Measurements from ENCODE around the gene IFNK. TPM values are rescaled to one million over a fixed set of nuclear protein-coding genes. Genes with fewer than 3 reads are reported as not detected.

IFNK gene
- total RNA-seq, 4 donors from 2014 or later: not detected

DNA sequence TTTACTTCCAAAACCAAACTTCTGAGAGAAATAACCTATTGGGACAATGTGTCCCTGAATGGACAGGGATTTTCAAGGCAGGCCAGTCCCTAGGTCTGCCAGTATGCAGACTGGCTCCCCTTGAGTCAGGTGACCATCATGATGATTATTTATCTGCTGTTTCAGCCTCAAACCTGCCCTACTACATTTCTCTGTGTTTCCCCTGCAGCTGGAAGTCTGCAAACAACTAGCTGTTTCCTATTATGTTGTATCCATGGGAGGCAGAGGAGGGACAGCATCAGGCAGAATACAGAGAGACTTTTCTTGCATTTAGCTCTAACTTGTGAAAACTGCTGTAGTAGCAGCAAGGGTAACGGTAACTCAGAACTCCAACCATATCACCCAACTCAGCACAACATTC, 36.2 kb upstream of the IFNK start:
- Histone ChIP-seq H3K4me3 (no peak overlapping the region), H3K4me1 (peaks cover 0 to 7% (median 4%) of the 10 kb centered on the region in 3 donors), H3K27me3 (no peaks in the 10 kb centered on the region), H3K36me3 (no peaks in the 10 kb centered on the region), H3K27ac (no peak overlapping the region), H3K9me3 (no peaks in the 10 kb centered on the region)
- ATAC-seq: no peak
- WGBS, 2 donors (ENCODE audit: low coverage in 1 of 2): 86 to 100% methylated on average over 1 of the region's 1 CpG
- TF ChIP-seq, protein P1, sequence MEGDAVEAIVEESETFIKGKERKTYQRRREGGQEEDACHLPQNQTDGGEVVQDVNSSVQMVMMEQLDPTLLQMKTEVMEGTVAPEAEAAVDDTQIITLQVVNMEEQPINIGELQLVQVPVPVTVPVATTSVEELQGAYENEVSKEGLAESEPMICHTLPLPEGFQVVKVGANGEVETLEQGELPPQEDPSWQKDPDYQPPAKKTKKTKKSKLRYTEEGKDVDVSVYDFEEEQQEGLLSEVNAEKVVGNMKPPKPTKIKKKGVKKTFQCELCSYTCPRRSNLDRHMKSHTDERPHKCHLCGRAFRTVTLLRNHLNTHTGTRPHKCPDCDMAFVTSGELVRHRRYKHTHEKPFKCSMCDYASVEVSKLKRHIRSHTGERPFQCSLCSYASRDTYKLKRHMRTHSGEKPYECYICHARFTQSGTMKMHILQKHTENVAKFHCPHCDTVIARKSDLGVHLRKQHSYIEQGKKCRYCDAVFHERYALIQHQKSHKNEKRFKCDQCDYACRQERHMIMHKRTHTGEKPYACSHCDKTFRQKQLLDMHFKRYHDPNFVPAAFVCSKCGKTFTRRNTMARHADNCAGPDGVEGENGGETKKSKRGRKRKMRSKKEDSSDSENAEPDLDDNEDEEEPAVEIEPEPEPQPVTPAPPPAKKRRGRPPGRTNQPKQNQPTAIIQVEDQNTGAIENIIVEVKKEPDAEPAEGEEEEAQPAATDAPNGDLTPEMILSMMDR (IDR thresholded peaks at IDR 0.05): no peak
- TF ChIP-seq POLR2AphosphoS5 (IDR thresholded peaks at IDR 0.05) (no peak), POLR2A (IDR thresholded peaks at IDR 0.05) (no peak), EP300 (IDR thresholded peaks at IDR 0.05) (no peak)

DNA sequence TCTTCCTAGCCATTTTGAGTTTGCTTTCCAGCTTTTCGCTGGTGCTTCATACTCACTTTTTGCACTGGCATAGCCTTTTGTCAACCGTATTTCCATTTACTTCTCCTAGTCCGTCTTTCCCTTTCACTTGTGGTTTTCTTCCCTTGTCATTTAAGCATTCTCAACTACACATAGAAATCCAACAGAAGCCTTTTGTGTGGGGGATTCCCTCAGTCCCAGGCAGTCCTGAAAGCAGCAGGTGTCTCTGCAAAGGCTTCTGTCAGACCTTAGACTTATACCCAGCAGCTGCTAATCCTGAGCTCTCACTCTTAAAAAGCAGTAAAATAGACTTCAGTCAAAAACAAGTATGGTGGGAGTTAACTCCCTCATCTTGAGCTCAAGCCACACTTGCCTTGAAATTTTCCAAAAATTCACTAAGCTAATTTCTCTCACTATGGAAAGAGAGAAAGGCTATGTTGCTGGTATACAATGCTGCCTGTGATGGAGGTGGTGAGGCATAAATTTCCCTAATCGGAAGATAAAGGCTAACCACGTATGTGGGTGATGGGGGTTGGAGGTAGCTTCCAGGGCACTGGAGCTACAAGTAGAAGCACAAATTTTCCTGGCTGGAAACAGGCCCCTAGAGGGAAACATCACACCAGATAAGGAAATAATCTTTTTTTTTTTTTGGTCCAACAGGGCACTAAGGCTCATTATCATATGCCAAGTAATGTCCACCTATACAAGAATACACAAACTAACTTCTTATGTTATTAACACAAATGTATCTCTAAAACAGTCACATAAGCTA, 34.8 kb upstream of the IFNK start:
- ATAC-seq: no peak
- H3K27ac ChIP-seq: no peak overlapping the region
- no peaks in the 10 kb centered on the region for H3K36me3 ChIP-seq
- no peaks in the 10 kb centered on the region for H3K9me3 ChIP-seq
- H3K27me3 ChIP-seq: no peaks in the 10 kb centered on the region
- 85 to 87% methylated on average over 5 of the region's 5 CpGs for WGBS, 2 donors (ENCODE audit: low coverage in 1 of 2)
- peaks cover 0 to 7% (median 4%) of the 10 kb centered on the region in 3 donors for H3K4me1 ChIP-seq
- TF ChIP-seq, protein P1 (IDR thresholded peaks at IDR 0.05): no peak
- TF ChIP-seq POLR2AphosphoS5 (IDR thresholded peaks at IDR 0.05) (no peak), EP300 (IDR thresholded peaks at IDR 0.05) (no peak), POLR2A (IDR thresholded peaks at IDR 0.05) (no peak)
- H3K4me3 ChIP-seq: no peak overlapping the region

DNA sequence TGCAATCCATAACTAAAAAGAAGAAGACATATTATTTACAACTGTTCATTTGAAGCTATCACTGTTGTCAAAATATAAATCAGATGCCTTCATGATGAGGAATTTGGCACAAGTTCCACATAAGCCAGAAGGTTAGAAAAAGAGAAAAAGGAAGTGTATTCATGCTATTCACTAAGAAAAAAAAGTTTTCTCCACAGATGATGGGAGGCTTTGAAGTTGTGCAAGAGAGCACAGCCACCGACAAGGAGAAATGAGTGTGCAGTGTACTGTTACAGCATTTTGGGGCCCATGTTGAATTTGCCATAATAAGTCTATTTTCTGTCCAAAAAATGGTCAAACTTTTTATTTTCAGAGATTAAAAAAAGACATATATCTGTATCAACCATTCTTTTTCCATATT, 32.9 kb upstream of the IFNK start:
- H3K4me3 ChIP-seq: no peak overlapping the region
- 76% methylated on average over 1 of the region's 1 CpG; no CpG with 5 or more reads in 1 of the 2 donors for WGBS, 2 donors (ENCODE audit: low coverage in 1 of 2)
- no peaks in the 10 kb centered on the region for H3K36me3 ChIP-seq
- TF ChIP-seq POLR2AphosphoS5 (IDR thresholded peaks at IDR 0.05) (no peak), POLR2A (IDR thresholded peaks at IDR 0.05) (no peak), EP300 (IDR thresholded peaks at IDR 0.05) (no peak)
- TF ChIP-seq, protein P1 (IDR thresholded peaks at IDR 0.05): no peak
- H3K9me3 ChIP-seq: no peaks in the 10 kb centered on the region
- ATAC-seq: peak; percentile 39
- H3K27me3 ChIP-seq: no peaks in the 10 kb centered on the region
- no peak overlapping the region for H3K27ac ChIP-seq
- peaks cover 4 to 20% (median 5%) of the 10 kb centered on the region in 3 donors for H3K4me1 ChIP-seq

DNA sequence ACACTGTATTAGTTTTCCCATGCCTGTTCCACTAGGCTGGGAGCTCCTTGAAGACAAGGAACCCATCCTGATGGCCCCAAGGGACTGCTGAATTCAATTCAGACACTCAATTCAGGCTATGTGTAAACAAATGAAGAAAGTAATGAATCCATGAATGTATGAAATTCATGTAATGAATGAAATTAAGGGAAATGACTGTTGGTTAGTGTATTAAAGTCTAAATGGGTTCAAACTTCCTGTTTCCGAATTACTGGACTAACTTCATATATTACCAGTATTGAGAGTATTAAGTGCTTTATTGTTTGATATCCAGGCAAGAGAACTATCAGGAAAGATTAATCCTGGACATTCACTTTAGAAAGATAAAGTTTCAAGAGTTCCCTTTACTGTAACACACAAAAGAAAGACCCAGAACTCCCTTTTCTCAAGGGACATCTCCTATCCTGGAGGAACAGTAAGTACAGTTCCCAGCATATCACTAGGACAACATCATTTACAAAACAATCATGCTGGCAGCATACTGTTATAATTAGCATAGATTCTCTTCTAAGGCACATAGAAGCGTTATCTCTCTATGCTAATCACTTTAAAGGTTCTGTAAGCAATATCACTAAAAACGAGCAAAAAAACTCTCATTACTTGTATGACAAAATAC, 28.5 kb upstream of the IFNK start:
- 32 to 50% methylated on average over 3 of the region's 3 CpGs for WGBS, 2 donors (ENCODE audit: low coverage in 1 of 2)
- H3K27me3 ChIP-seq: no peaks in the 10 kb centered on the region
- H3K4me1 ChIP-seq: peaks cover 0 to 34% (median 7%) of the 10 kb centered on the region in 3 donors
- no peak overlapping the region for H3K27ac ChIP-seq
- no peak overlapping the region for H3K4me3 ChIP-seq
- TF ChIP-seq EP300 (IDR thresholded peaks at IDR 0.05) (peak; percentile 9), POLR2A (IDR thresholded peaks at IDR 0.05) (no peak)
- H3K9me3 ChIP-seq: no peaks in the 10 kb centered on the region
- H3K36me3 ChIP-seq: no peaks in the 10 kb centered on the region
- no peak for ATAC-seq

DNA sequence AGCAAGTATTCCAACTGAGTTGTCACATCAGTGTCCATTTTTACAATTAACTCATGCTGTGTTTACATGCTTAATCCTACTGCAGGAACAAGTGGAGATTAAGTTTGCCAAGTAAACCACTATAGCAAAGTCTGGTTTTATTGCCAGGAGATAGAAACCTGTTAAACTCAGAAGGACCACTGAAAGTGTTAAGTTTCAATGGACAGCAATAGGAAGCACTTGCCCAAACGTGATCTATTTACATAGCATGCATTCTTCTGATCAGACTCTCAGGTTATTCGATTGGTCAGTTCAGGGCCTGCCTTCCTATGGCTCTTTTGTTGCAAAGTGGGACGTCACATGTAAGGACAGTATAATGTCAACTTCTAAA, 28.0 kb upstream of the IFNK start:
- H3K36me3 ChIP-seq: no peaks in the 10 kb centered on the region
- no peak for ATAC-seq
- no peak overlapping the region for H3K27ac ChIP-seq
- H3K27me3 ChIP-seq: no peaks in the 10 kb centered on the region
- H3K4me3 ChIP-seq: no peak overlapping the region
- TF ChIP-seq, protein P1 (IDR thresholded peaks at IDR 0.05): no peak
- TF ChIP-seq POLR2AphosphoS5 (IDR thresholded peaks at IDR 0.05) (no peak), EP300 (IDR thresholded peaks at IDR 0.05) (no peak), POLR2A (IDR thresholded peaks at IDR 0.05) (no peak)
- H3K4me1 ChIP-seq: peaks cover 0 to 34% (median 7%) of the 10 kb centered on the region in 3 donors
- WGBS, 2 donors (ENCODE audit: low coverage in 1 of 2): 34 to 51% methylated on average over 3 of the region's 3 CpGs
- H3K9me3 ChIP-seq: no peaks in the 10 kb centered on the region

All from gastroesophageal sphincter (tissue), 4 donors.